Gastrocnemius medialis (tissue), 4 donors: ENCODE measurements around the gene SPTBN1. TPM values are rescaled to one million over a fixed set of nuclear protein-coding genes. Genes with fewer than 3 reads are reported as not detected.
"Not testable (repeated sequence)": the region's sequence is repeated elsewhere in the genome, so short reads cannot be mapped to it uniquely, and the experiment has no call there.

Experiments
- ATAC-seq, 2 donors: fragments of 150-250 bp; one replicate each; pipeline ENCODE4 v1.9.1; 2016
- DNase-seq, 2 donors: peaks; one replicate each; pipeline ENCODE4 v3.0.0-alpha.2; 2019
- H3K27ac ChIP-seq, 4 donors: fragments of 200-600 bp; sonication (generic); 1 replicate in 1 of 4; 2 replicates in 3 of 4; pipeline ENCODE4 v1.5.1; 2016 to 2018; ENCODE audit warnings: mild to moderate bottlenecking in 2 of 4, moderate library complexity in 1 of 4
- H3K27me3 ChIP-seq, 3 donors: fragments of 200-600 bp; sonication (generic) in 2 of 3; 1 replicate in 1 of 3; 2 replicates in 2 of 3; pipeline versions ENCODE4 v1.5.1 to v1.6.0; 2016 to 2019; ENCODE audit warnings: mild to moderate bottlenecking in 1 of 3, moderate library complexity in 1 of 3
- H3K36me3 ChIP-seq, 2 donors: fragments of 200-600 bp; sonication (generic) in 1 of 2; one replicate each; pipeline ENCODE4 v1.5.1; 2017 to 2018
- H3K4me1 ChIP-seq, 2 donors: fragments of 200-600 bp; sonication (generic) in 1 of 2; one replicate each; pipeline ENCODE4 v1.5.1; 2016 to 2017; ENCODE audit warnings: mild to moderate bottlenecking in 2 of 2
- H3K4me3 ChIP-seq, 4 donors: fragments of 200-600 bp; sonication (generic) in 3 of 4; 1 replicate in 1 of 4; 2 replicates in 3 of 4; pipeline ENCODE4 v1.5.1; 2016 to 2019; ENCODE audit warnings: mild to moderate bottlenecking in 2 of 4
- H3K9me3 ChIP-seq, 3 donors: fragments of 200-600 bp; sonication (generic) in 2 of 3; 1 replicate in 1 of 3; 2 replicates in 2 of 3; pipeline ENCODE4 v1.5.1; 2016 to 2019
- CTCF ChIP-seq, 5 experiments: fragments of 450-650 bp in 3 of 5; fragments of 200-600 bp in 2 of 5; sonication (generic) in 2 of 5; IDR thresholded peaks in 4 of 5; conservative IDR thresholded peaks in 1 of 5; 1 replicate in 4 of 5; 2 replicates in 1 of 5; pipeline ENCODE4 v1.5.1; 2016 to 2019; ENCODE audit warnings: antibody characterized with exemption in 5 of 5, mild to moderate bottlenecking in 3 of 5, moderate library complexity in 3 of 5
- POLR2A ChIP-seq, 2 donors: fragments of 450-650 bp; IDR thresholded peaks; one replicate each; pipeline ENCODE4 v1.6.1; 2017; ENCODE audit warnings: antibody characterized with exemption in 2 of 2, mild to moderate bottlenecking in 2 of 2, moderate library complexity in 2 of 2
- in situ Hi-C, 4 donors: fragments of 200-750 bp; cut with MboI; loops; one replicate each; pipeline versions ENCODE4 v1.15.0 to v1.8.0; 2017; ENCODE audit warnings: low sequenced_read_pairs in 4 of 4
- intact Hi-C: fragments of 100-400 bp; cut with DNase I; formaldehyde crosslinking; loops from one replicate; pipeline ENCODE4 v1.15.1; 2023; ENCODE audit warnings: low total_unique reads
- total RNA-seq, 4 donors: library from RNA; depleted of rRNA; stranded (reverse); fragments of >200 nt; gene quantifications; one replicate each; pipeline versions ENCODE4 v1.1.0 to v1.2.3, GENCODE V29; 2016

SPTBN1 gene
- total RNA-seq, 4 donors from 2014 or later, result 107 to 191 (median 119) TPM

- Histone ChIP-seq H3K27me3 (no peaks in the 10 kb centered on the region), H3K9me3 (no peaks in the 10 kb centered on the region), H3K27ac (no peak overlapping the region), H3K36me3 (no peaks in the 10 kb centered on the region), H3K4me1 (peaks cover 11 to 59% of the 10 kb centered on the region in 2 donors), H3K4me3 (no peak overlapping the region)
- TF ChIP-seq CTCF (IDR thresholded peaks at IDR 0.05 in 4 of 5, conservative IDR thresholded peaks at IDR 0.05 in 1 of 5) (no peak), POLR2A (IDR thresholded peaks at IDR 0.05) (no peak)
- no peak for ATAC-seq
- in situ Hi-C loops, result loop anchor here in 3 of 4 donors (25.0 kb wide), 3 partner anchors 303 to 403 kb away; partner anchors contain the start of gene ACYP2 (in 1 of the 3)
- DNase-seq, result no peak
- intact Hi-C loops, result loop anchor here (10.0 kb wide), 1 partner anchor 410 kb away; no protein-coding TSS in a partner anchor
Observed at GRCh38 chr2:54514822-54515569, 58.9 kb downstream of the SPTBN1 start.

- no peaks in the 10 kb centered on the region for H3K9me3 ChIP-seq
- no peak overlapping the region for H3K27ac ChIP-seq
- H3K27me3 ChIP-seq, result no peaks in the 10 kb centered on the region
- in situ Hi-C loops, result loop anchor here in 3 of 4 donors (25.0 kb wide), 3 partner anchors 305 to 405 kb away; partner anchors contain the start of gene ACYP2 (in 1 of the 3)
- no peaks in the 10 kb centered on the region for H3K36me3 ChIP-seq
- ATAC-seq (no peak), DNase-seq (no peak)
- no peak for TF ChIP-seq POLR2A (IDR thresholded peaks at IDR 0.05)
- no peak for TF ChIP-seq CTCF (IDR thresholded peaks at IDR 0.05 in 4 of 5, conservative IDR thresholded peaks at IDR 0.05 in 1 of 5)
- H3K4me1 ChIP-seq, result peaks cover 5 to 48% of the 10 kb centered on the region in 2 donors
- intact Hi-C loops, result loop anchor here (10.0 kb wide), 1 partner anchor 412 kb away; no protein-coding TSS in a partner anchor
- no peak overlapping the region for H3K4me3 ChIP-seq
Observed at GRCh38 chr2:54516842-54517241, 60.7 kb downstream of the SPTBN1 start.

- not testable (repeated sequence) for H3K27me3 ChIP-seq, DNase-seq, H3K36me3 ChIP-seq, ATAC-seq, H3K9me3 ChIP-seq, H3K4me3 ChIP-seq, H3K27ac ChIP-seq
- intact Hi-C loops, result loop anchor here (10.0 kb wide), 1 partner anchor 413 kb away; no protein-coding TSS in a partner anchor
- in situ Hi-C loops, result loop anchor here in 3 of 4 donors (25.0 kb wide), 3 partner anchors 306 to 406 kb away; partner anchors contain the start of gene ACYP2 (in 1 of the 3)
- peaks cover 10 to 41% of the 10 kb centered on the region in 2 donors for H3K4me1 ChIP-seq
Observed at GRCh38 chr2:54518016-54518415, 61.9 kb downstream of the SPTBN1 start.

- Histone ChIP-seq H3K4me1 (peaks cover 10 to 41% of the 10 kb centered on the region in 2 donors), H3K27ac (no peak overlapping the region), H3K9me3 (no peaks in the 10 kb centered on the region), H3K4me3 (no peak overlapping the region), H3K36me3 (no peaks in the 10 kb centered on the region), H3K27me3 (no peaks in the 10 kb centered on the region)
- DNase-seq (no peak), ATAC-seq (no peak)
- TF ChIP-seq POLR2A (IDR thresholded peaks at IDR 0.05) (no peak), CTCF (IDR thresholded peaks at IDR 0.05 in 4 of 5, conservative IDR thresholded peaks at IDR 0.05 in 1 of 5) (no peak)
- intact Hi-C loops, result loop anchor here (10.0 kb wide), 1 partner anchor 414 kb away; no protein-coding TSS in a partner anchor
- in situ Hi-C loops, result loop anchor here in 3 of 4 donors (25.0 kb wide), 3 partner anchors 306 to 406 kb away; partner anchors contain the start of gene ACYP2 (in 1 of the 3)
Observed at GRCh38 chr2:54518430-54518829, 62.3 kb downstream of the SPTBN1 start.
